Mammary epithelial cell (primary cell): Measurements from ENCODE around the gene CDK5.

Experiments used
- CTCF ChIP-seq, 2 donors: IDR thresholded peaks in 1 of 2; conservative IDR thresholded peaks in 1 of 2; 2 replicates each; pipeline ENCODE4 v1.5.1; 2011 to 2012; ENCODE audit warnings: inconsistent platforms in 2 of 2, low read length in 2 of 2, mild to moderate bottlenecking in 2 of 2, control low read depth in 1 of 2, low read depth in 1 of 2; ENCODE audit not compliant: insufficient read depth in 1 of 2; ENCODE audit errors: extremely low read depth in 1 of 2
- EZH2 ChIP-seq: IDR thresholded peaks from 2 replicates; pipeline ENCODE4 v1.6.1; 2012; ENCODE audit warnings: low read length, inconsistent platforms, borderline replicate concordance

GRCh38 chr7:151006590-151007300 is 51.0 kb downstream of the CDK5 start:
- TF ChIP-seq EZH2, result no peak
- no peak for TF ChIP-seq CTCF (conservative IDR thresholded peaks at IDR 0.05 in 1 of 2, IDR thresholded peaks at IDR 0.05 in 1 of 2; ENCODE audit: extremely low read depth in 1 of 2, insufficient read depth in 1 of 2, low read depth in 1 of 2, low read length in 2 of 2)
